Activated T-cell treated with anti-CD3 and anti-CD28 coated beads for 4 hours (primary cell): ENCODE data around the gene DTWD1.
"Not testable (repeated sequence)": the region's sequence is repeated elsewhere in the genome, so short reads cannot be mapped to it uniquely, and the experiment has no call there.

Experiments used
- DNase-seq: peaks from one replicate; pipeline ENCODE4 v3.0.0-alpha.2; 2020

Gene DTWD1

GRCh38 chr15:49646891-49647290, 26.0 kb downstream of the DTWD1 start:
- no peak for DNase-seq

- no peak for DNase-seq
These were observed 29.1 kb downstream of the DTWD1 start for GRCh38 chr15:49649987-49650386.

GRCh38 chr15:49650676-49651075, 29.8 kb downstream of the DTWD1 start:
- no peak for DNase-seq

GRCh38 chr15:49652922-49653321, 32.1 kb downstream of the DTWD1 start:
- DNase-seq, result no peak

- DNase-seq, result no peak
These were observed 35.9 kb downstream of the DTWD1 start for GRCh38 chr15:49656734-49657133.

- DNase-seq, result no peak
These were observed 43.9 kb downstream of the DTWD1 start for GRCh38 chr15:49664716-49665115.

GRCh38 chr15:49666486-49666885, 45.6 kb downstream of the DTWD1 start:
- DNase-seq, result not testable (repeated sequence)

GRCh38 chr15:49669288-49669687, 48.4 kb downstream of the DTWD1 start:
- DNase-seq, result no peak

GRCh38 chr15:49673861-49674260, 53.0 kb downstream of the DTWD1 start:
- DNase-seq, result no peak

- DNase-seq, result no peak
These were observed 53.5 kb downstream of the DTWD1 start for GRCh38 chr15:49674370-49674769.

GRCh38 chr15:49675041-49675440, 54.2 kb downstream of the DTWD1 start:
- no peak for DNase-seq

GRCh38 chr15:49678655-49679054, 57.8 kb downstream of the DTWD1 start:
- no peak for DNase-seq

GRCh38 chr15:49686599-49686998, 65.8 kb downstream of the DTWD1 start:
- no peak for DNase-seq

- DNase-seq, result no peak
These were observed 67.4 kb downstream of the DTWD1 start for GRCh38 chr15:49688135-49688790.

GRCh38 chr15:49692514-49693090, 71.8 kb downstream of the DTWD1 start:
- DNase-seq, result no peak

- no peak for DNase-seq
These were observed 72.7 kb downstream of the DTWD1 start for GRCh38 chr15:49693498-49693897.

GRCh38 chr15:49696433-49696832, 75.6 kb downstream of the DTWD1 start:
- no peak for DNase-seq

- DNase-seq, result no peak
These were observed 76.3 kb downstream of the DTWD1 start for GRCh38 chr15:49697121-49697520.

- not testable (repeated sequence) for DNase-seq
These were observed 82.1 kb downstream of the DTWD1 start for GRCh38 chr15:49702982-49703381.
